Neural cell (in vitro differentiated cells): Measurements from ENCODE around the gene SLC6A2.

Experiments used
- EP300 ChIP-seq: fragments of 450-650 bp; conservative IDR thresholded peaks from 2 replicates; pipeline ENCODE4 v1.6.1; 2014; ENCODE audit warnings: antibody characterized with exemption, mild to moderate bottlenecking, moderate library complexity; ENCODE audit not compliant: poor library complexity, severe bottlenecking
- EZH2 ChIP-seq: fragments of 200-600, 300-800 bp; shearing (Covaris generic), sonication (generic); IDR thresholded peaks from 2 replicates; pipeline ENCODE4 v1.6.1; 2014; ENCODE audit warnings: antibody characterized with exemption, low read length, borderline replicate concordance, mild to moderate bottlenecking; ENCODE audit not compliant: insufficient read depth, poor library complexity, severe bottlenecking
- MXI1 ChIP-seq: fragments of 450-650 bp; conservative IDR thresholded peaks from 2 replicates; pipeline ENCODE4 v1.6.1; 2014; ENCODE audit warnings: antibody characterized with exemption, mild to moderate bottlenecking; ENCODE audit not compliant: poor library complexity, severe bottlenecking
- POLR2AphosphoS5 ChIP-seq: IDR thresholded peaks from 2 replicates; pipeline ENCODE4 v1.6.1; 2012
- RAD21 ChIP-seq: fragments of 450-650 bp; conservative IDR thresholded peaks from 2 replicates; pipeline ENCODE4 v1.6.1; 2014; ENCODE audit warnings: antibody characterized with exemption, mild to moderate bottlenecking, moderate library complexity
- SMC3 ChIP-seq: fragments of 450-650 bp; conservative IDR thresholded peaks from 2 replicates; pipeline ENCODE4 v1.6.1; 2014; ENCODE audit warnings: antibody characterized with exemption, mild to moderate bottlenecking, moderate library complexity; ENCODE audit not compliant: poor library complexity
- TAF1 ChIP-seq: IDR thresholded peaks from 2 replicates; pipeline ENCODE4 v1.6.1; 2012; ENCODE audit warnings: low read depth
- TF ChIP-seq, protein P1 (sequence below): fragments of 450-650 bp; IDR thresholded peaks from 2 replicates; pipeline ENCODE4 v1.5.1; 2014; ENCODE audit warnings: antibody characterized with exemption, mild to moderate bottlenecking, moderate library complexity; ENCODE audit not compliant: poor library complexity, severe bottlenecking
- TF ChIP-seq, protein P2 (sequence below): IDR thresholded peaks from 2 replicates; pipeline ENCODE4 v1.6.1; 2012; ENCODE audit warnings: borderline replicate concordance

DNA sequence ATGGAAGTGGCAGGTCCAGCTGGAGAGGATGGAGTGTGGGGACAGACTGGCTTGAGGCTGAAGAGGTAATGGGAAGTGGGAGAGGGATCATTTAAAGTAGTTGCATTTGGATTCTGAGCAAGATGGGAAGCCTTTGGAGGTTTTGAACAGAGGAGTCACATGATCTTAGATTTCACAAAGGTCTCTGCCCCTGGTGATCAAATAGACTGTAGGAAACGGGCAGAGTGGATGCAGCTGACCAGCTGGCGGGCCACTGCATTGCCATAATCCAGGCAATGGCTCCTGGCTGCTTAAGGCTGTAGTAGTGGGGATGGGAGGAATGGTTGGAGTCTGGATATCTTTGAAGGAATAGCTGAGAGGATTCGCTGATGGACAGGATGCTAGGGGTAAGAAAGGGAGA, 81.5 kb downstream of the SLC6A2 start:
- TF ChIP-seq EP300 (no peak), POLR2AphosphoS5 (no peak), RAD21 (no peak), MXI1 (no peak), EZH2 (no peak), TAF1 (no peak), SMC3 (no peak)
- TF ChIP-seq, protein P1, sequence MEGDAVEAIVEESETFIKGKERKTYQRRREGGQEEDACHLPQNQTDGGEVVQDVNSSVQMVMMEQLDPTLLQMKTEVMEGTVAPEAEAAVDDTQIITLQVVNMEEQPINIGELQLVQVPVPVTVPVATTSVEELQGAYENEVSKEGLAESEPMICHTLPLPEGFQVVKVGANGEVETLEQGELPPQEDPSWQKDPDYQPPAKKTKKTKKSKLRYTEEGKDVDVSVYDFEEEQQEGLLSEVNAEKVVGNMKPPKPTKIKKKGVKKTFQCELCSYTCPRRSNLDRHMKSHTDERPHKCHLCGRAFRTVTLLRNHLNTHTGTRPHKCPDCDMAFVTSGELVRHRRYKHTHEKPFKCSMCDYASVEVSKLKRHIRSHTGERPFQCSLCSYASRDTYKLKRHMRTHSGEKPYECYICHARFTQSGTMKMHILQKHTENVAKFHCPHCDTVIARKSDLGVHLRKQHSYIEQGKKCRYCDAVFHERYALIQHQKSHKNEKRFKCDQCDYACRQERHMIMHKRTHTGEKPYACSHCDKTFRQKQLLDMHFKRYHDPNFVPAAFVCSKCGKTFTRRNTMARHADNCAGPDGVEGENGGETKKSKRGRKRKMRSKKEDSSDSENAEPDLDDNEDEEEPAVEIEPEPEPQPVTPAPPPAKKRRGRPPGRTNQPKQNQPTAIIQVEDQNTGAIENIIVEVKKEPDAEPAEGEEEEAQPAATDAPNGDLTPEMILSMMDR = no peak
- TF ChIP-seq, protein P2, sequence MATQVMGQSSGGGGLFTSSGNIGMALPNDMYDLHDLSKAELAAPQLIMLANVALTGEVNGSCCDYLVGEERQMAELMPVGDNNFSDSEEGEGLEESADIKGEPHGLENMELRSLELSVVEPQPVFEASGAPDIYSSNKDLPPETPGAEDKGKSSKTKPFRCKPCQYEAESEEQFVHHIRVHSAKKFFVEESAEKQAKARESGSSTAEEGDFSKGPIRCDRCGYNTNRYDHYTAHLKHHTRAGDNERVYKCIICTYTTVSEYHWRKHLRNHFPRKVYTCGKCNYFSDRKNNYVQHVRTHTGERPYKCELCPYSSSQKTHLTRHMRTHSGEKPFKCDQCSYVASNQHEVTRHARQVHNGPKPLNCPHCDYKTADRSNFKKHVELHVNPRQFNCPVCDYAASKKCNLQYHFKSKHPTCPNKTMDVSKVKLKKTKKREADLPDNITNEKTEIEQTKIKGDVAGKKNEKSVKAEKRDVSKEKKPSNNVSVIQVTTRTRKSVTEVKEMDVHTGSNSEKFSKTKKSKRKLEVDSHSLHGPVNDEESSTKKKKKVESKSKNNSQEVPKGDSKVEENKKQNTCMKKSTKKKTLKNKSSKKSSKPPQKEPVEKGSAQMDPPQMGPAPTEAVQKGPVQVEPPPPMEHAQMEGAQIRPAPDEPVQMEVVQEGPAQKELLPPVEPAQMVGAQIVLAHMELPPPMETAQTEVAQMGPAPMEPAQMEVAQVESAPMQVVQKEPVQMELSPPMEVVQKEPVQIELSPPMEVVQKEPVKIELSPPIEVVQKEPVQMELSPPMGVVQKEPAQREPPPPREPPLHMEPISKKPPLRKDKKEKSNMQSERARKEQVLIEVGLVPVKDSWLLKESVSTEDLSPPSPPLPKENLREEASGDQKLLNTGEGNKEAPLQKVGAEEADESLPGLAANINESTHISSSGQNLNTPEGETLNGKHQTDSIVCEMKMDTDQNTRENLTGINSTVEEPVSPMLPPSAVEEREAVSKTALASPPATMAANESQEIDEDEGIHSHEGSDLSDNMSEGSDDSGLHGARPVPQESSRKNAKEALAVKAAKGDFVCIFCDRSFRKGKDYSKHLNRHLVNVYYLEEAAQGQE = no peak
